ENCODE results near the gene PRKAA1.

- TF ChIP-seq, protein P1, sequence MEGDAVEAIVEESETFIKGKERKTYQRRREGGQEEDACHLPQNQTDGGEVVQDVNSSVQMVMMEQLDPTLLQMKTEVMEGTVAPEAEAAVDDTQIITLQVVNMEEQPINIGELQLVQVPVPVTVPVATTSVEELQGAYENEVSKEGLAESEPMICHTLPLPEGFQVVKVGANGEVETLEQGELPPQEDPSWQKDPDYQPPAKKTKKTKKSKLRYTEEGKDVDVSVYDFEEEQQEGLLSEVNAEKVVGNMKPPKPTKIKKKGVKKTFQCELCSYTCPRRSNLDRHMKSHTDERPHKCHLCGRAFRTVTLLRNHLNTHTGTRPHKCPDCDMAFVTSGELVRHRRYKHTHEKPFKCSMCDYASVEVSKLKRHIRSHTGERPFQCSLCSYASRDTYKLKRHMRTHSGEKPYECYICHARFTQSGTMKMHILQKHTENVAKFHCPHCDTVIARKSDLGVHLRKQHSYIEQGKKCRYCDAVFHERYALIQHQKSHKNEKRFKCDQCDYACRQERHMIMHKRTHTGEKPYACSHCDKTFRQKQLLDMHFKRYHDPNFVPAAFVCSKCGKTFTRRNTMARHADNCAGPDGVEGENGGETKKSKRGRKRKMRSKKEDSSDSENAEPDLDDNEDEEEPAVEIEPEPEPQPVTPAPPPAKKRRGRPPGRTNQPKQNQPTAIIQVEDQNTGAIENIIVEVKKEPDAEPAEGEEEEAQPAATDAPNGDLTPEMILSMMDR (IDR thresholded peaks at IDR 0.05): no peak
- TF ChIP-seq EP300 (IDR thresholded peaks at IDR 0.05): no peak
Observed at GRCh38 chr5:40799258-40799657, 1.1 kb upstream of the PRKAA1 start.
